KG1 (cell line): Measurements from ENCODE around the gene CAPN7.

Experiments used
- DNase-seq: peaks from one replicate; lab custom pipeline; 2025; lab: John Stamatoyannopoulos, UW

CAPN7 gene

GRCh38 chr3:15246186-15246585 lies 40.1 kb downstream of the CAPN7 start:
- DNase-seq: no peak

GRCh38 chr3:15253023-15253697 lies 47.1 kb downstream of the CAPN7 start:
- no peak for DNase-seq

- DNase-seq: no peak
Observed at GRCh38 chr3:15255215-15255614, 49.2 kb downstream of the CAPN7 start.

GRCh38 chr3:15256861-15257341 lies 50.9 kb downstream of the CAPN7 start:
- no peak for DNase-seq

GRCh38 chr3:15258720-15259119 lies 52.7 kb downstream of the CAPN7 start:
- no peak for DNase-seq

- DNase-seq: no peak
Observed at GRCh38 chr3:15260531-15260930, 54.5 kb downstream of the CAPN7 start.

- DNase-seq: no peak
Observed at GRCh38 chr3:15261274-15261673, 55.2 kb downstream of the CAPN7 start.

- no peak for DNase-seq
Observed at GRCh38 chr3:15262021-15262420, 56.0 kb downstream of the CAPN7 start.

- no peak for DNase-seq
Observed at GRCh38 chr3:15263120-15263519, 57.1 kb downstream of the CAPN7 start.

GRCh38 chr3:15263926-15264325 lies 57.9 kb downstream of the CAPN7 start:
- DNase-seq: no peak

GRCh38 chr3:15264486-15264885 lies 58.4 kb downstream of the CAPN7 start:
- no peak for DNase-seq

- DNase-seq: no peak
Observed at GRCh38 chr3:15265655-15266509, 59.8 kb downstream of the CAPN7 start.

GRCh38 chr3:15266510-15267376 lies 60.7 kb downstream of the CAPN7 start:
- no peak for DNase-seq

- DNase-seq: no peak
Observed at GRCh38 chr3:15267502-15267901, 61.5 kb downstream of the CAPN7 start.

GRCh38 chr3:15268033-15268631 lies 62.1 kb downstream of the CAPN7 start:
- DNase-seq: peak; percentile 55

- DNase-seq: peak; percentile 17
Observed at GRCh38 chr3:15269091-15269989, 63.3 kb downstream of the CAPN7 start.

GRCh38 chr3:15271030-15271429 lies 65.0 kb downstream of the CAPN7 start:
- DNase-seq: no peak

GRCh38 chr3:15271785-15272381 lies 65.8 kb downstream of the CAPN7 start:
- DNase-seq: peak; percentile 58

GRCh38 chr3:15272426-15273196 lies 66.6 kb downstream of the CAPN7 start:
- DNase-seq: no peak

GRCh38 chr3:15273227-15273626 lies 67.2 kb downstream of the CAPN7 start:
- no peak for DNase-seq
